Measurements from ENCODE around the gene PIN1. TPM values are rescaled to one million over a fixed set of nuclear protein-coding genes. Genes with fewer than 3 reads are reported as not detected.

PIN1 gene
- total and polyA plus RNA-seq, 2 of the 13 experiments (the other 11 are each of a cell fraction or from before 2014, with no cell fraction given), result 31.9 to 72.0 TPM

- TF ChIP-seq AHDC1 (CRISPR knock-in tag; IDR thresholded peaks at IDR 0.05; ENCODE audit: borderline replicate concordance) (no peak), SMARCE1 (IDR thresholded peaks at IDR 0.05; ENCODE audit: borderline replicate concordance) (no peak), TRIM24 (CRISPR knock-in tag; IDR thresholded peaks at IDR 0.05) (no peak), ZNF672 (CRISPR knock-in tag; IDR thresholded peaks at IDR 0.05) (no peak), HNF4G (IDR thresholded peaks at IDR 0.05; ENCODE audit: borderline replicate concordance, low read depth, low read length) (no peak), HNF4G (CRISPR knock-in tag; IDR thresholded peaks at IDR 0.05; ENCODE audit: borderline replicate concordance, low read depth) (peak; percentile 84), ZFP1 (CRISPR knock-in tag; IDR thresholded peaks at IDR 0.05) (no peak), JDP2 (CRISPR knock-in tag; IDR thresholded peaks at IDR 0.05; ENCODE audit: borderline replicate concordance) (no peak), PTBP1 (IDR thresholded peaks at IDR 0.05; ENCODE audit: low read depth, low read length, poor library complexity, severe bottlenecking) (peak; percentile 39), ZNF121 (CRISPR knock-in tag; IDR thresholded peaks at IDR 0.05) (no peak), HNF1B (CRISPR knock-in tag; IDR thresholded peaks at IDR 0.05) (peak; percentile 84), MIXL1 (CRISPR knock-in tag; IDR thresholded peaks at IDR 0.05) (0 out of 2 replicates have a peak, but pooled peaks have one; percentile 17), HCFC1 (IDR thresholded peaks at IDR 0.05; ENCODE audit: low read depth, low read length) (peak; percentile 12; the same call in 1 of the 2 replicates), RFX1 (IDR thresholded peaks at IDR 0.05) (no peak), YY1 (IDR thresholded peaks at IDR 0.05; ENCODE audit: insufficient read depth, insufficient replicate concordance, low read depth, low read length) (peak; percentile 93)
- TF ChIP-seq, protein P1, sequence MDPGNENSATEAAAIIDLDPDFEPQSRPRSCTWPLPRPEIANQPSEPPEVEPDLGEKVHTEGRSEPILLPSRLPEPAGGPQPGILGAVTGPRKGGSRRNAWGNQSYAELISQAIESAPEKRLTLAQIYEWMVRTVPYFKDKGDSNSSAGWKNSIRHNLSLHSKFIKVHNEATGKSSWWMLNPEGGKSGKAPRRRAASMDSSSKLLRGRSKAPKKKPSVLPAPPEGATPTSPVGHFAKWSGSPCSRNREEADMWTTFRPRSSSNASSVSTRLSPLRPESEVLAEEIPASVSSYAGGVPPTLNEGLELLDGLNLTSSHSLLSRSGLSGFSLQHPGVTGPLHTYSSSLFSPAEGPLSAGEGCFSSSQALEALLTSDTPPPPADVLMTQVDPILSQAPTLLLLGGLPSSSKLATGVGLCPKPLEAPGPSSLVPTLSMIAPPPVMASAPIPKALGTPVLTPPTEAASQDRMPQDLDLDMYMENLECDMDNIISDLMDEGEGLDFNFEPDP (CRISPR knock-in tag; conservative IDR thresholded peaks at IDR 0.05), result no peak
- TF ChIP-seq, protein P2, sequence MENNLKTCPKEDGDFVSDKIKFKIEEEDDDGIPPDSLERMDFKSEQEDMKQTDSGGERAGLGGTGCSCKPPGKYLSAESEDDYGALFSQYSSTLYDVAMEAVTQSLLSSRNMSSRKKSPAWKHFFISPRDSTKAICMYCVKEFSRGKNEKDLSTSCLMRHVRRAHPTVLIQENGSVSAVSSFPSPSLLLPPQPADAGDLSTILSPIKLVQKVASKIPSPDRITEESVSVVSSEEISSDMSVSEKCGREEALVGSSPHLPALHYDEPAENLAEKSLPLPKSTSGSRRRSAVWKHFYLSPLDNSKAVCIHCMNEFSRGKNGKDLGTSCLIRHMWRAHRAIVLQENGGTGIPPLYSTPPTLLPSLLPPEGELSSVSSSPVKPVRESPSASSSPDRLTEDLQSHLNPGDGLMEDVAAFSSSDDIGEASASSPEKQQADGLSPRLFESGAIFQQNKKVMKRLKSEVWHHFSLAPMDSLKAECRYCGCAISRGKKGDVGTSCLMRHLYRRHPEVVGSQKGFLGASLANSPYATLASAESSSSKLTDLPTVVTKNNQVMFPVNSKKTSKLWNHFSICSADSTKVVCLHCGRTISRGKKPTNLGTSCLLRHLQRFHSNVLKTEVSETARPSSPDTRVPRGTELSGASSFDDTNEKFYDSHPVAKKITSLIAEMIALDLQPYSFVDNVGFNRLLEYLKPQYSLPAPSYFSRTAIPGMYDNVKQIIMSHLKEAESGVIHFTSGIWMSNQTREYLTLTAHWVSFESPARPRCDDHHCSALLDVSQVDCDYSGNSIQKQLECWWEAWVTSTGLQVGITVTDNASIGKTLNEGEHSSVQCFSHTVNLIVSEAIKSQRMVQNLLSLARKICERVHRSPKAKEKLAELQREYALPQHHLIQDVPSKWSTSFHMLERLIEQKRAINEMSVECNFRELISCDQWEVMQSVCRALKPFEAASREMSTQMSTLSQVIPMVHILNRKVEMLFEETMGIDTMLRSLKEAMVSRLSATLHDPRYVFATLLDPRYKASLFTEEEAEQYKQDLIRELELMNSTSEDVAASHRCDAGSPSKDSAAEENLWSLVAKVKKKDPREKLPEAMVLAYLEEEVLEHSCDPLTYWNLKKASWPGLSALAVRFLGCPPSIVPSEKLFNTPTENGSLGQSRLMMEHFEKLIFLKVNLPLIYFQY (CRISPR knock-in tag; IDR thresholded peaks at IDR 0.05; ENCODE audit: borderline replicate concordance), result no peak
These were observed 16.2 kb upstream of the PIN1 start, which contains the start of gene FBXL12 (continued) for GRCh38 chr19:9818734-9819595.
